ENCODE measurements around the gene NTF3.

The NTF3 gene

DNA sequence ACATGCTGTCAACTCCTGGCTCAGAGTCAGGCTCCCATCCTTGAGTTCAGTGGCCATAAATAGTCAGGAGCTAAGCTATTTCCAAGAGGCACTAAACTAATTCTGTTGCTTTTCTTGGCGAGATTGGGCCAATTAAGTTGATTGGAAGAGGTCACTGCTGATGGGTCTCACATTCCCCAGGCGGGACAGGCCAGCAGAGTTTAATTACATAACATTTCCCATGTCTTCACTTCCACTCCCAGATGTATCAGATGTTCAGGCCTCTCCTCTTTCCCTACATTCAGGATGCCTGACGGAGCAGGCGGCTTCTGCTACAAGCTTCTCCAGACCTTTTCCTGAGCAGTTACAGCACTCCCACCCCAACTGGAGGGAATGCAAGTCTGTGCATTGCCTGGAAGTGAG, 5.3 kb downstream of the NTF3 start:
- no peaks in the 10 kb centered on the region for H3K9me3 ChIP-seq (ENCODE audit: insufficient read depth, low read length)
- no peak overlapping the region for H3K27ac ChIP-seq (ENCODE audit: low read length)
- H2AFZ ChIP-seq (ENCODE audit: low read depth, low read length), result no peak overlapping the region
- no peak overlapping the region for H3K4me3 ChIP-seq (ENCODE audit: low read length)
- peaks cover 15% of the 10 kb centered on the region for H3K4me1 ChIP-seq (ENCODE audit: low read length)
- H4K20me1 ChIP-seq (ENCODE audit: insufficient read depth, low read length), result peaks cover 11% of the 10 kb centered on the region; the same call in 1 of the 2 replicates
- TF ChIP-seq CTCF (IDR thresholded peaks at IDR 0.05; ENCODE audit: low read depth, low read length) (no peak), EZH2phosphoT487 (IDR thresholded peaks at IDR 0.05; ENCODE audit: low read depth) (no peak)
- no peak overlapping the region for H3K4me2 ChIP-seq (ENCODE audit: low read length)
- no peaks in the 10 kb centered on the region for H3K36me3 ChIP-seq (replicated peaks; ENCODE audit: low read depth, low read length)
- H3K9ac ChIP-seq (ENCODE audit: low read length), result no peak overlapping the region
- no peaks in the 10 kb centered on the region for H3K79me2 ChIP-seq (ENCODE audit: low read length)
- peaks cover 40% of the 10 kb centered on the region for H3K27me3 ChIP-seq (ENCODE audit: low read depth, low read length)

DNA sequence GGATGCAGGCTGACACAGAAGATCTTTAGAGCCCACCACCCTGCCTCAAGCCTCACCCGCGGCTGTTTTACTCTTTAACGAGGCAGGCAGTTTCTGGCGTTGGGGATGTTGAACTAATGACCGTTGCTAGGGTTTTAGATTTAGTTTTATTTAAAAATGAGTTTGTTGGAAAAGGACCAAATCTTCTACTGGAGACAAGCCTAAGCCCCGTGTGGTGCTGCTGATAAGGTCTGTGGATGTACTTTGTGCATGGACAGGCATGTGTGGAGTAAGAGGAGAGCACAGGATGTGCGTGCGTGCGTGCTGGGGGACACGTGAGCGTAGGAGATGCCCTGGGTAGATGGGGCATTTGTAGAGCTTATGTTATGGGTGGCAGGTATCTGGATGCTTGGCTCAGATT, 5.7 kb downstream of the NTF3 start:
- H3K27ac ChIP-seq (ENCODE audit: low read length), result no peak overlapping the region
- H3K36me3 ChIP-seq (replicated peaks; ENCODE audit: low read depth, low read length), result no peaks in the 10 kb centered on the region
- H3K9ac ChIP-seq (ENCODE audit: low read length), result no peak overlapping the region
- peaks cover 43% of the 10 kb centered on the region for H3K27me3 ChIP-seq (ENCODE audit: low read depth, low read length)
- no peak overlapping the region for H3K4me3 ChIP-seq (ENCODE audit: low read length)
- no peaks in the 10 kb centered on the region for H3K9me3 ChIP-seq (ENCODE audit: insufficient read depth, low read length)
- H3K4me1 ChIP-seq (ENCODE audit: low read length), result peaks cover 15% of the 10 kb centered on the region
- H3K79me2 ChIP-seq (ENCODE audit: low read length), result no peaks in the 10 kb centered on the region
- no peak for TF ChIP-seq CTCF (IDR thresholded peaks at IDR 0.05; ENCODE audit: low read depth, low read length)
- no peak for TF ChIP-seq EZH2phosphoT487 (IDR thresholded peaks at IDR 0.05; ENCODE audit: low read depth)
- peaks cover 11% of the 10 kb centered on the region; the same call in 1 of the 2 replicates for H4K20me1 ChIP-seq (ENCODE audit: insufficient read depth, low read length)
- H2AFZ ChIP-seq (ENCODE audit: low read depth, low read length), result no peak overlapping the region
- no peak overlapping the region for H3K4me2 ChIP-seq (ENCODE audit: low read length)

DNA sequence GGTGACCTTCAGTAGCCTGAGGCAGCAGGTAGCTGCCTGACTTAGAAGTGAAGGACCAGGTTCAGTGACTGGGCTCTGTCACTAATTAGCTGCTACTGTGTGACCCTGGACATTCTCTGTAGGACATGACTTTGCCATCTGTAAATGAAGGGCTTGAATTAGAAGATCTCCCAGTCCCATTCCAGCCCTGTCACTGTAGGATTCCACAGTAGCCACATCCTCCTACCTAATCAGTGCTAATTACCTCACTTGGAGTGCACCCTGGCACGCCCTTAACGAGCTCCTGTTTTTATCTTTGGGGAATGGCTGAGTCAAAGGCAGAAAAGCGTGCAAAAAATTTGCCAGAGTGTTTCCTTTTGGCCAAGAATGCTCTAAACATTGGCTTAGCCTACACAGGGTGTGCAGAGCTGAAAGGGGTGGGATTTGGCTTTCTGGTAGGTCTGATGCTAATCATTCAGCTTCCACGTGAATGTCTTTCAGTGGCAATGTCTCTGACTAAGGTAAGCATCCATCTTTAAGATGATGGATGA, 6.8 kb downstream of the NTF3 start:
- H3K4me2 ChIP-seq (ENCODE audit: low read length), result no peak overlapping the region
- peaks cover 15% of the 10 kb centered on the region for H3K4me1 ChIP-seq (ENCODE audit: low read length)
- H3K4me3 ChIP-seq (ENCODE audit: low read length), result no peak overlapping the region
- H3K9ac ChIP-seq (ENCODE audit: low read length), result no peak overlapping the region
- no peak overlapping the region for H3K27ac ChIP-seq (ENCODE audit: low read length)
- no peak overlapping the region for H2AFZ ChIP-seq (ENCODE audit: low read depth, low read length)
- peaks cover 11% of the 10 kb centered on the region; the same call in 1 of the 2 replicates for H4K20me1 ChIP-seq (ENCODE audit: insufficient read depth, low read length)
- TF ChIP-seq EZH2phosphoT487 (IDR thresholded peaks at IDR 0.05; ENCODE audit: low read depth) (no peak), CTCF (IDR thresholded peaks at IDR 0.05; ENCODE audit: low read depth, low read length) (no peak)
- peaks cover 54% of the 10 kb centered on the region for H3K27me3 ChIP-seq (ENCODE audit: low read depth, low read length)
- H3K9me3 ChIP-seq (ENCODE audit: insufficient read depth, low read length), result no peaks in the 10 kb centered on the region
- no peaks in the 10 kb centered on the region for H3K79me2 ChIP-seq (ENCODE audit: low read length)
- H3K36me3 ChIP-seq (replicated peaks; ENCODE audit: low read depth, low read length), result no peaks in the 10 kb centered on the region

- Histone ChIP-seq H3K79me2 (ENCODE audit: low read length) (no peaks in the 10 kb centered on the region), H4K20me1 (ENCODE audit: insufficient read depth, low read length) (peaks cover 11% of the 10 kb centered on the region; the same call in 1 of the 2 replicates)
These were observed 7.5 kb downstream of the NTF3 start for GRCh38 chr12:5439371-5439771.

More at GRCh38 chr12:5439371-5439771, 7.5 kb downstream of the NTF3 start:
- TF ChIP-seq EZH2phosphoT487 (IDR thresholded peaks at IDR 0.05; ENCODE audit: low read depth) (no peak), CTCF (IDR thresholded peaks at IDR 0.05; ENCODE audit: low read depth, low read length) (no peak)
- H3K4me3 ChIP-seq (ENCODE audit: low read length), result no peak overlapping the region
- H2AFZ ChIP-seq (ENCODE audit: low read depth, low read length), result no peak overlapping the region
- H3K4me2 ChIP-seq (ENCODE audit: low read length), result no peak overlapping the region
- no peak overlapping the region for H3K27ac ChIP-seq (ENCODE audit: low read length)
- peaks cover 61% of the 10 kb centered on the region for H3K27me3 ChIP-seq (ENCODE audit: low read depth, low read length)
- H3K4me1 ChIP-seq (ENCODE audit: low read length), result peaks cover 15% of the 10 kb centered on the region
- H3K9ac ChIP-seq (ENCODE audit: low read length), result no peak overlapping the region
- no peaks in the 10 kb centered on the region for H3K9me3 ChIP-seq (ENCODE audit: insufficient read depth, low read length)
- H3K36me3 ChIP-seq (replicated peaks; ENCODE audit: low read depth, low read length), result no peaks in the 10 kb centered on the region
